Astrocyte of the cerebellum (primary cell): Measurements from ENCODE around the gene SAA2.
"Not testable (repeated sequence)": the region's sequence is repeated elsewhere in the genome, so short reads cannot be mapped to it uniquely, and the experiment has no call there.

Experiments used
- DNase-seq: peaks from one replicate; pipeline ENCODE4 v3.0.0-alpha.2; 2011; ENCODE audit warnings: low read depth
- H3K4me3 ChIP-seq: 2 replicates; pipeline ENCODE4 v1.5.1; 2011; ENCODE audit warnings: mild to moderate bottlenecking, low read depth, low read length, moderate library complexity
- CTCF ChIP-seq: IDR thresholded peaks from 2 replicates; pipeline ENCODE4 v1.5.1; 2012; ENCODE audit warnings: low read length, low read depth, moderate library complexity, mild to moderate bottlenecking; ENCODE audit errors: missing control alignments
- in situ Hi-C: cut with HindIII; loops from 2 replicates; pipeline ENCODE4 v1.10.0; 2017; ENCODE audit warnings: low sequenced_read_pairs

Gene SAA2

GRCh38 chr11:18253778-18254338 lies 5.4 kb upstream of the SAA2 start:
- TF ChIP-seq CTCF: no peak
- no peak overlapping the region for H3K4me3 ChIP-seq
- in situ Hi-C loops: no loop called here
- DNase-seq: no peak

- H3K4me3 ChIP-seq: no peak overlapping the region
- no peak for TF ChIP-seq CTCF
- in situ Hi-C loops: no loop called here
- no peak for DNase-seq
Measured at GRCh38 chr11:18253233-18253632, 4.8 kb upstream of the SAA2 start.

GRCh38 chr11:18247191-18247581 lies 1.3 kb downstream of the SAA2 start:
- in situ Hi-C loops: loop anchor here (10.0 kb wide), 1 partner anchor 262 kb away; no protein-coding TSS in a partner anchor
- H3K4me3 ChIP-seq, DNase-seq: not testable (repeated sequence)

- in situ Hi-C loops: loop anchor here (10.0 kb wide), 1 partner anchor 262 kb away; no protein-coding TSS in a partner anchor
- not testable (repeated sequence) for DNase-seq, H3K4me3 ChIP-seq
Measured at GRCh38 chr11:18246379-18247190, 1.9 kb downstream of the SAA2 start.

GRCh38 chr11:18245396-18245795 lies 3.1 kb downstream of the SAA2 start:
- in situ Hi-C loops: loop anchor here (10.0 kb wide), 1 partner anchor 261 kb away; no protein-coding TSS in a partner anchor
- no peak overlapping the region for H3K4me3 ChIP-seq
- DNase-seq: no peak
- no peak for TF ChIP-seq CTCF

GRCh38 chr11:18243783-18244362 lies 4.6 kb downstream of the SAA2 start:
- TF ChIP-seq CTCF: peak; percentile 72
- DNase-seq: peak; percentile 40
- no peak overlapping the region for H3K4me3 ChIP-seq
- in situ Hi-C loops: loop anchor here (10.0 kb wide), 1 partner anchor 259 kb away; no protein-coding TSS in a partner anchor

GRCh38 chr11:18239655-18240054 lies 8.8 kb downstream of the SAA2 start:
- DNase-seq: no peak
- no peak for TF ChIP-seq CTCF
- no peak overlapping the region for H3K4me3 ChIP-seq
- in situ Hi-C loops: loop anchor here (10.0 kb wide), 1 partner anchor 255 kb away; no protein-coding TSS in a partner anchor
